Stimulated activated naive CD8-positive, alpha-beta T cell treated with anti-CD3 and anti-CD28 coated beads, Interleukin-15, Interleukin-2, amounts not matched to agents 100 U/mL and 50 U/mL, for 24 hours (primary cell): ENCODE measurements around the gene DPM3.
"Not testable (repeated sequence)": the region's sequence is repeated elsewhere in the genome, so short reads cannot be mapped to it uniquely, and the experiment has no call there.

ENCODE experiments used
- ATAC-seq: fragments of 150-1000 bp; cut with Tn5 transposase; one replicate; pipeline ENCODE4 v1.10.0; 2021
- DNase-seq: peaks from one replicate; pipeline ENCODE4 v3.0.0; 2021

Gene DPM3

GRCh38 chr1:155175281-155175926 is 35.1 kb upstream of the DPM3 start:
- DNase-seq = no peak
- ATAC-seq = no peak

GRCh38 chr1:155174324-155175280 is 34.3 kb upstream of the DPM3 start:
- ATAC-seq (no peak), DNase-seq (peak; percentile 60)

GRCh38 chr1:155173478-155174323 is 33.4 kb upstream of the DPM3 start, which contains the start of gene TRIM46:
Gene TRIM46, plus strand, starts transcription at chr1:155173849. Its CDS starts 118 bp downstream, at chr1:155173967.
- peak; percentile 42 for ATAC-seq
- peak; percentile 79 for DNase-seq

GRCh38 chr1:155172732-155173477 is 32.6 kb upstream of the DPM3 start, which contains the start of gene KRTCAP2:
Gene KRTCAP2, minus strand, starts transcription at chr1:155173304. Its CDS starts 80 bp downstream, at chr1:155173224.
- ATAC-seq (peak; percentile 78), DNase-seq (peak; percentile 96)

- peak; percentile 14 for ATAC-seq
- DNase-seq = no peak
Observed at GRCh38 chr1:155171836-155172731, 31.8 kb upstream of the DPM3 start.

GRCh38 chr1:155170806-155171205 is 30.5 kb upstream of the DPM3 start:
- ATAC-seq = no peak
- DNase-seq = no peak

- no peak for DNase-seq
- ATAC-seq = no peak
Observed at GRCh38 chr1:155170101-155170785, 29.9 kb upstream of the DPM3 start.

- no peak for DNase-seq
- ATAC-seq = no peak
Observed at GRCh38 chr1:155169541-155169940, 29.2 kb upstream of the DPM3 start.

- DNase-seq = no peak
Observed at GRCh38 chr1:155168456-155169210, 28.3 kb upstream of the DPM3 start.

GRCh38 chr1:155168105-155168445 is 27.7 kb upstream of the DPM3 start:
- DNase-seq, ATAC-seq: not testable (repeated sequence)

More at GRCh38 chr1:155168456-155169210, 28.3 kb upstream of the DPM3 start:
- no peak for ATAC-seq

GRCh38 chr1:155167166-155168104 is 27.1 kb upstream of the DPM3 start:
- peak; percentile 90 for DNase-seq
- ATAC-seq = peak; percentile 80

GRCh38 chr1:155166471-155167165 is 26.3 kb upstream of the DPM3 start:
- no peak for ATAC-seq
- no peak for DNase-seq

- DNase-seq (no peak), ATAC-seq (no peak)
Observed at GRCh38 chr1:155166051-155166470, 25.7 kb upstream of the DPM3 start.

- ATAC-seq = not testable (repeated sequence)
Observed at GRCh38 chr1:155164625-155165024, 24.3 kb upstream of the DPM3 start.

GRCh38 chr1:155163785-155164184 is 23.5 kb upstream of the DPM3 start:
- DNase-seq, ATAC-seq: not testable (repeated sequence)

More at GRCh38 chr1:155164625-155165024, 24.3 kb upstream of the DPM3 start:
- not testable (repeated sequence) for DNase-seq

GRCh38 chr1:155162631-155163030 is 22.3 kb upstream of the DPM3 start:
- not testable (repeated sequence) for DNase-seq, ATAC-seq

GRCh38 chr1:155160128-155160527 is 19.8 kb upstream of the DPM3 start:
- peak; percentile 52 for ATAC-seq
- DNase-seq = no peak
